Liver (tissue), 9 donors: ENCODE measurements around the gene TRIP13. TPM values are rescaled to one million over a fixed set of nuclear protein-coding genes. Genes with fewer than 3 reads are reported as not detected.

Experiments
- DNase-seq: peaks from one replicate; pipeline ENCODE4 v3.0.0-alpha.2; 2017; ENCODE audit warnings: low spot score
- H3K27ac ChIP-seq, 2 donors: one replicate each; pipeline ENCODE4 v1.7.0; 2013; ENCODE audit warnings: inconsistent platforms in 2 of 2, low read length in 2 of 2, control low read depth in 1 of 2, low read depth in 1 of 2, mild to moderate bottlenecking in 1 of 2
- H3K27me3 ChIP-seq, 4 donors: one replicate each; pipeline versions ENCODE4 v1.6.1 to v1.7.0; 2013; ENCODE audit warnings: low read length in 3 of 4, inconsistent platforms in 1 of 4, mild to moderate bottlenecking in 1 of 4, moderate library complexity in 1 of 4; ENCODE audit not compliant: control insufficient read depth in 4 of 4, insufficient read depth in 4 of 4
- H3K36me3 ChIP-seq, 4 donors: one replicate each; pipeline versions ENCODE4 v1.6.1 to v1.7.0; 2013; ENCODE audit warnings: low read length in 3 of 4, mild to moderate bottlenecking in 3 of 4, low read depth in 1 of 4, moderate library complexity in 1 of 4; ENCODE audit not compliant: control insufficient read depth in 4 of 4, insufficient read depth in 3 of 4
- H3K4me1 ChIP-seq, 4 donors: one replicate each; pipeline versions ENCODE4 v1.6.1 to v1.7.0; 2013; ENCODE audit warnings: low read length in 3 of 4, mild to moderate bottlenecking in 3 of 4, moderate library complexity in 1 of 4; ENCODE audit not compliant: control insufficient read depth in 4 of 4, insufficient read depth in 4 of 4
- H3K4me3 ChIP-seq, 3 donors: one replicate each; pipeline versions ENCODE4 v1.6.1 to v1.7.0; 2013; ENCODE audit warnings: low read length in 3 of 3, control low read depth in 1 of 3, low read depth in 1 of 3, mild to moderate bottlenecking in 1 of 3
- H3K9ac ChIP-seq, 2 donors: one replicate each; pipeline ENCODE4 v1.7.0; 2013; ENCODE audit warnings: low read length in 2 of 2, mild to moderate bottlenecking in 2 of 2, moderate library complexity in 2 of 2, control low read depth in 1 of 2, low read depth in 1 of 2
- H3K9me3 ChIP-seq, 4 donors: one replicate each; pipeline versions ENCODE4 v1.6.1 to v1.7.0; 2013; ENCODE audit warnings: low read length in 3 of 4; ENCODE audit not compliant: control insufficient read depth in 4 of 4
- ATF3 ChIP-seq: IDR thresholded peaks from 2 replicates; pipeline ENCODE4 v1.6.1; 2016; ENCODE audit warnings: antibody characterized with exemption
- EGR1 ChIP-seq, 2 donors: IDR thresholded peaks; 2 replicates each; pipeline ENCODE4 v1.6.1; 2016 to 2018; ENCODE audit warnings: antibody characterized with exemption in 2 of 2, low read depth in 2 of 2
- FOXA1 ChIP-seq: IDR thresholded peaks from 2 replicates; pipeline ENCODE4 v1.6.1; 2016; ENCODE audit warnings: antibody characterized with exemption
- FOXA2 ChIP-seq: IDR thresholded peaks from 2 replicates; pipeline ENCODE4 v1.6.1; 2016; ENCODE audit warnings: antibody characterized with exemption
- GABPA ChIP-seq, 2 donors: IDR thresholded peaks in 1 of 2; conservative IDR thresholded peaks in 1 of 2; 2 replicates each; pipeline ENCODE4 v1.6.1; 2016; ENCODE audit warnings: antibody characterized with exemption in 2 of 2, mild to moderate bottlenecking in 1 of 2, moderate library complexity in 1 of 2
- HNF4A ChIP-seq, 2 donors: conservative IDR thresholded peaks; 2 replicates each; pipeline ENCODE4 v1.6.1; 2016; ENCODE audit warnings: antibody characterized with exemption in 2 of 2, mild to moderate bottlenecking in 2 of 2
- JUND ChIP-seq, 2 donors: IDR thresholded peaks; 2 replicates each; pipeline ENCODE4 v1.6.1; 2016; ENCODE audit warnings: antibody characterized with exemption in 2 of 2
- NR2F2 ChIP-seq: IDR thresholded peaks from 2 replicates; pipeline ENCODE4 v1.6.1; 2016; ENCODE audit warnings: antibody characterized with exemption
- RAD21 ChIP-seq, 2 donors: IDR thresholded peaks; 2 replicates each; pipeline ENCODE4 v1.6.1; 2016; ENCODE audit warnings: antibody characterized with exemption in 2 of 2, mild to moderate bottlenecking in 2 of 2
- RXRA ChIP-seq, 2 donors: IDR thresholded peaks; 2 replicates each; pipeline ENCODE4 v1.6.1; 2017 to 2018; ENCODE audit warnings: antibody characterized with exemption in 2 of 2, mild to moderate bottlenecking in 1 of 2
- SP1 ChIP-seq: IDR thresholded peaks from 2 replicates; pipeline ENCODE4 v1.6.1; 2018; ENCODE audit warnings: antibody characterized with exemption, mild to moderate bottlenecking
- TAF1 ChIP-seq: conservative IDR thresholded peaks from 2 replicates; pipeline ENCODE4 v1.6.1; 2016; ENCODE audit warnings: antibody characterized with exemption, mild to moderate bottlenecking
- ZBTB33 ChIP-seq: IDR thresholded peaks from 2 replicates; pipeline ENCODE4 v1.6.1; 2016; ENCODE audit warnings: antibody characterized with exemption
- WGBS: extraction: QIAGEN DNeasy Blood & Tissue Kit; methylation state at CpG from one replicate; pipeline ENCODE4 v1.1.7; 2013; 5-methylcytosine and 5-hydroxymethylcytosine counted together
- polyA plus RNA-seq, 2 donors: library from polyadenylated mRNA; stranded (reverse) in 1 of 2; unstranded in 1 of 2; fragments of 200-250 nt in 1 of 2; fragments of >200 nt in 1 of 2; fragmentation: Nextera tagmentation in 1 of 2; extraction: Ambion mirVana in 1 of 2; gene quantifications; one replicate each; pipeline versions ENCODE4 v1.2.1 to v1.2.3, GENCODE V29; 2013 to 2015
- total RNA-seq, 2 donors: library from RNA; depleted of rRNA; stranded (reverse); fragments of >200 nt; gene quantifications; one replicate each; pipeline ENCODE4 v1.2.3, GENCODE V29; 2014
- TF ChIP-seq, protein P1 (sequence below): fragments of 150-350 bp; IDR thresholded peaks from 2 replicates; pipeline ENCODE4 v1.5.1; 2017; ENCODE audit warnings: improper control_type of control experiment, low read depth, low read length; ENCODE audit not compliant: missing input control
- TF ChIP-seq, protein P2 (sequence below): IDR thresholded peaks from 2 replicates; pipeline ENCODE4 v1.6.1; 2016; ENCODE audit warnings: antibody characterized with exemption, mild to moderate bottlenecking
- TF ChIP-seq, protein P3 (sequence below): IDR thresholded peaks from 2 replicates; pipeline ENCODE4 v1.6.1; 2016; ENCODE audit warnings: antibody characterized with exemption
- donor health status: healthy.
- donor health status: healthy.
- donor health status: healthy.
- donor health status: healthy.
- donor health status: healthy.

Gene TRIP13
- total and polyA plus RNA-seq, 4 donors: 0.42 to 12.4 (median 0.84) TPM

GRCh38 chr5:850511-851006, 42.1 kb upstream of the TRIP13 start, which contains the start of gene ZDHHC11:
Gene ZDHHC11 (minus strand): TSS chr5:850986. CDS start chr5:850602, 384 bp downstream.
- no peak within 1 kb of the TSS for H3K9ac ChIP-seq
- H3K36me3 ChIP-seq: no peaks in the 10 kb centered on the region
- TF ChIP-seq SP1 (no peak), TAF1 (no peak), FOXA2 (no peak)
- no peak within 1 kb of the TSS for H3K27ac ChIP-seq
- H3K4me1 ChIP-seq: no peaks in the 10 kb centered on the region
- no peaks in the 10 kb centered on the region for H3K27me3 ChIP-seq
- H3K4me3 ChIP-seq: no peak within 1 kb of the TSS
- H3K9me3 ChIP-seq: no peaks in the 10 kb centered on the region
- DNase-seq: no peak
- WGBS: 68% methylated on average over 27 of the region's 27 CpGs

DNA sequence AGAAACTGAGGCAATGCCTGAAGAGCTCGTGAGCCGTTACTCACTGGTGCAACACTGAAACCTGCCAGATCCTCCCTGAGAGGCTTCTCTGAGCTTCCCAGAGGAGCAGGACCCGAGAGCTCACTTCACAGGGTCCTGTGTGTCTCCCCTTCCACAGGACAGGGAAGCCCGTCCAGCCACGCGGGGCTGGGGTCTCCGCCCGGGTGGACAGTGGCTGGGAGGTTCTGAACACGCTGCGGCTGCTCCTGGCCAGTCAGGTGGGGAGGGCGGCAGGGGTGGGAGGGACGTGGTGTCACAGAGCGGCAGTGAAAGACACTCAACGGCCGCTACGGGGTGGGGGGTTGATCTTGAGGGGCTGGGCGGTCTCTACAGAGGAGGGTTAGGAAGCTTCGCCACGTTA, 41.6 kb upstream of the TRIP13 start:
- Histone ChIP-seq H3K4me3 (no peak overlapping the region), H3K27ac (no peak overlapping the region), H3K9ac (no peak overlapping the region), H3K4me1 (no peaks in the 10 kb centered on the region), H3K36me3 (no peaks in the 10 kb centered on the region), H3K9me3 (no peaks in the 10 kb centered on the region), H3K27me3 (no peaks in the 10 kb centered on the region)
- 72% methylated on average over 19 of the region's 19 CpGs for WGBS
- no peak for DNase-seq
- TF ChIP-seq TAF1 (no peak), EGR1 (IDR thresholded peaks at IDR 0.05; ENCODE audit: low read depth in 2 of 2) (no peak), JUND (IDR thresholded peaks at IDR 0.05) (no peak), FOXA1 (no peak), RAD21 (IDR thresholded peaks at IDR 0.05) (no peak)

DNA sequence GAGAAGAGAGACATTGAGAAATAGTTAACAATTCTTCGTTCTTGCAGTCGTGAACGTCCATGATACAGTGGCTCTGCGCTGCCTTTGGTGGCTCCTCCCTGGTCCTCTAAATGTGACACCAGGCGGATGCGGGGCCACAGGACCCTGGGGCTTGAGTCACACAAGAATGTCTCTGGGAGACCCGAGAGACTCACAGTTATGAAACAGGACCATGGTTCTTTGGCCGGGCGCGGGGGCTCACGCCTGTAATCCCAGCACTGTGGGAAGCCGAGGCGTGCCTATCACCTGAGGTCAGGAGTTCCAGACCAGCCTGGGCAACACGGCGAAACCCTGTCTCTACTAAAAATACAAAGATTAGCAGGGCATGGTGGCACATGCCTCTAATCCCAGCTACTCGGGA, 41.1 kb upstream of the TRIP13 start:
- no peaks in the 10 kb centered on the region for H3K36me3 ChIP-seq
- H3K9me3 ChIP-seq: no peaks in the 10 kb centered on the region
- no peaks in the 10 kb centered on the region for H3K4me1 ChIP-seq
- H3K4me3 ChIP-seq: no peak overlapping the region
- 85% methylated on average over 16 of the region's 16 CpGs for WGBS
- no peaks in the 10 kb centered on the region for H3K27me3 ChIP-seq
- no peak overlapping the region for H3K9ac ChIP-seq
- no peak for TF ChIP-seq HNF4A (conservative IDR thresholded peaks at IDR 0.05)
- no peak for DNase-seq
- H3K27ac ChIP-seq: no peak overlapping the region

GRCh38 chr5:852018-852417, 40.7 kb upstream of the TRIP13 start:
- Histone ChIP-seq H3K27me3 (no peaks in the 10 kb centered on the region), H3K9ac (no peak overlapping the region), H3K36me3 (no peaks in the 10 kb centered on the region), H3K27ac (no peak overlapping the region), H3K4me1 (no peaks in the 10 kb centered on the region), H3K4me3 (no peak overlapping the region), H3K9me3 (no peaks in the 10 kb centered on the region)
- 58% methylated on average over 5 of the region's 5 CpGs for WGBS
- DNase-seq: no peak
- TF ChIP-seq ATF3 (no peak), HNF4A (conservative IDR thresholded peaks at IDR 0.05) (no peak), FOXA1 (no peak), EGR1 (IDR thresholded peaks at IDR 0.05; ENCODE audit: low read depth in 2 of 2) (no peak), GABPA (IDR thresholded peaks at IDR 0.05 in 1 of 2, conservative IDR thresholded peaks at IDR 0.05 in 1 of 2) (no peak), FOXA2 (no peak), NR2F2 (no peak), ZBTB33 (no peak), RAD21 (IDR thresholded peaks at IDR 0.05) (no peak), SP1 (no peak), RXRA (IDR thresholded peaks at IDR 0.05) (no peak), JUND (IDR thresholded peaks at IDR 0.05) (no peak), TAF1 (no peak)
- TF ChIP-seq, protein P1, sequence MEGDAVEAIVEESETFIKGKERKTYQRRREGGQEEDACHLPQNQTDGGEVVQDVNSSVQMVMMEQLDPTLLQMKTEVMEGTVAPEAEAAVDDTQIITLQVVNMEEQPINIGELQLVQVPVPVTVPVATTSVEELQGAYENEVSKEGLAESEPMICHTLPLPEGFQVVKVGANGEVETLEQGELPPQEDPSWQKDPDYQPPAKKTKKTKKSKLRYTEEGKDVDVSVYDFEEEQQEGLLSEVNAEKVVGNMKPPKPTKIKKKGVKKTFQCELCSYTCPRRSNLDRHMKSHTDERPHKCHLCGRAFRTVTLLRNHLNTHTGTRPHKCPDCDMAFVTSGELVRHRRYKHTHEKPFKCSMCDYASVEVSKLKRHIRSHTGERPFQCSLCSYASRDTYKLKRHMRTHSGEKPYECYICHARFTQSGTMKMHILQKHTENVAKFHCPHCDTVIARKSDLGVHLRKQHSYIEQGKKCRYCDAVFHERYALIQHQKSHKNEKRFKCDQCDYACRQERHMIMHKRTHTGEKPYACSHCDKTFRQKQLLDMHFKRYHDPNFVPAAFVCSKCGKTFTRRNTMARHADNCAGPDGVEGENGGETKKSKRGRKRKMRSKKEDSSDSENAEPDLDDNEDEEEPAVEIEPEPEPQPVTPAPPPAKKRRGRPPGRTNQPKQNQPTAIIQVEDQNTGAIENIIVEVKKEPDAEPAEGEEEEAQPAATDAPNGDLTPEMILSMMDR: no peak
- TF ChIP-seq, protein P2, sequence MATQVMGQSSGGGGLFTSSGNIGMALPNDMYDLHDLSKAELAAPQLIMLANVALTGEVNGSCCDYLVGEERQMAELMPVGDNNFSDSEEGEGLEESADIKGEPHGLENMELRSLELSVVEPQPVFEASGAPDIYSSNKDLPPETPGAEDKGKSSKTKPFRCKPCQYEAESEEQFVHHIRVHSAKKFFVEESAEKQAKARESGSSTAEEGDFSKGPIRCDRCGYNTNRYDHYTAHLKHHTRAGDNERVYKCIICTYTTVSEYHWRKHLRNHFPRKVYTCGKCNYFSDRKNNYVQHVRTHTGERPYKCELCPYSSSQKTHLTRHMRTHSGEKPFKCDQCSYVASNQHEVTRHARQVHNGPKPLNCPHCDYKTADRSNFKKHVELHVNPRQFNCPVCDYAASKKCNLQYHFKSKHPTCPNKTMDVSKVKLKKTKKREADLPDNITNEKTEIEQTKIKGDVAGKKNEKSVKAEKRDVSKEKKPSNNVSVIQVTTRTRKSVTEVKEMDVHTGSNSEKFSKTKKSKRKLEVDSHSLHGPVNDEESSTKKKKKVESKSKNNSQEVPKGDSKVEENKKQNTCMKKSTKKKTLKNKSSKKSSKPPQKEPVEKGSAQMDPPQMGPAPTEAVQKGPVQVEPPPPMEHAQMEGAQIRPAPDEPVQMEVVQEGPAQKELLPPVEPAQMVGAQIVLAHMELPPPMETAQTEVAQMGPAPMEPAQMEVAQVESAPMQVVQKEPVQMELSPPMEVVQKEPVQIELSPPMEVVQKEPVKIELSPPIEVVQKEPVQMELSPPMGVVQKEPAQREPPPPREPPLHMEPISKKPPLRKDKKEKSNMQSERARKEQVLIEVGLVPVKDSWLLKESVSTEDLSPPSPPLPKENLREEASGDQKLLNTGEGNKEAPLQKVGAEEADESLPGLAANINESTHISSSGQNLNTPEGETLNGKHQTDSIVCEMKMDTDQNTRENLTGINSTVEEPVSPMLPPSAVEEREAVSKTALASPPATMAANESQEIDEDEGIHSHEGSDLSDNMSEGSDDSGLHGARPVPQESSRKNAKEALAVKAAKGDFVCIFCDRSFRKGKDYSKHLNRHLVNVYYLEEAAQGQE: no peak
- TF ChIP-seq, protein P3, sequence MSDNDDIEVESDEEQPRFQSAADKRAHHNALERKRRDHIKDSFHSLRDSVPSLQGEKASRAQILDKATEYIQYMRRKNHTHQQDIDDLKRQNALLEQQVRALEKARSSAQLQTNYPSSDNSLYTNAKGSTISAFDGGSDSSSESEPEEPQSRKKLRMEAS: no peak
